HepG2 (cell line): Measurements from ENCODE around the gene PNRC1. TPM values are rescaled to one million over a fixed set of nuclear protein-coding genes. Genes with fewer than 3 reads are reported as not detected.

Experiments
- ATF7-NPFF ChIP-seq: sonication (generic); formaldehyde crosslinking; IDR thresholded peaks from 2 replicates; pipeline ENCODE4 v1.8.1; 2023; ENCODE audit warnings: mild to moderate bottlenecking, low read depth, missing genetic modification reagents, moderate library complexity
- HOXA3 ChIP-seq: sonication (generic); formaldehyde crosslinking; IDR thresholded peaks from 2 replicates; pipeline ENCODE4 v1.5.0; 2020; ENCODE audit warnings: missing genetic modification reagents
- MAZ ChIP-seq, 2 experiments: sonication (generic) in 1 of 2; formaldehyde crosslinking in 1 of 2; IDR thresholded peaks; 2 replicates each; pipeline versions ENCODE4 v1.5.0 to v1.6.1; 2012 to 2020; ENCODE audit warnings: low read depth in 2 of 2, mild to moderate bottlenecking in 2 of 2, borderline replicate concordance in 1 of 2, improper control_type of control experiment in 1 of 2, low read length in 1 of 2, missing genetic modification reagents in 1 of 2, moderate library complexity in 1 of 2
- SAP130 ChIP-seq: IDR thresholded peaks from 2 replicates; pipeline ENCODE4 v1.6.1; 2016; ENCODE audit warnings: low read depth
- SOX5 ChIP-seq: IDR thresholded peaks from 2 replicates; pipeline ENCODE4 v1.6.1; 2016; ENCODE audit warnings: borderline replicate concordance
- ZMYM4 ChIP-seq: sonication (generic); formaldehyde crosslinking; IDR thresholded peaks from 2 replicates; pipeline ENCODE4 v1.8.1; 2023; ENCODE audit warnings: mild to moderate bottlenecking, missing genetic modification reagents
- ZNF263 ChIP-seq: sonication (generic); formaldehyde crosslinking; IDR thresholded peaks from 2 replicates; pipeline ENCODE4 v1.4.0; 2020; ENCODE audit warnings: missing genetic modification reagents
- ZNF776 ChIP-seq: sonication (generic); formaldehyde crosslinking; IDR thresholded peaks from 2 replicates; pipeline ENCODE4 v1.4.0; 2020; ENCODE audit warnings: mild to moderate bottlenecking, missing genetic modification reagents
- ZSCAN22 ChIP-seq: sonication (generic); formaldehyde crosslinking; IDR thresholded peaks from 2 replicates; pipeline ENCODE4 v1.4.0; 2020; ENCODE audit warnings: mild to moderate bottlenecking, missing genetic modification reagents
- polyA plus RNA-seq, 8 experiments: library from polyadenylated mRNA; depleted of rRNA in 3 of 8; stranded (reverse) in 7 of 8; unstranded in 1 of 8; fragments of >200 nt; fragmentation: Illumina TruSeq in 4 of 8; extraction: Trizol in 4 of 8; gene quantifications; 2 replicates each; pipeline versions ENCODE4 v1.2.1 to v1.2.3, GENCODE V29; 2011 to 2016; ENCODE audit warnings: low read depth in 4 of 8, missing spikeins in 1 of 8, mixed read lengths in 1 of 8; ENCODE audit not compliant: insufficient read depth in 1 of 8
- total RNA-seq, 5 experiments: library from RNA; depleted of rRNA; stranded (reverse); fragments of >200 nt; fragmentation: Illumina TruSeq; extraction: Trizol; gene quantifications; 2 replicates each; pipeline ENCODE4 v1.2.3, GENCODE V29; 2016; ENCODE audit warnings: low read depth in 1 of 5
- TF ChIP-seq, protein P1 (sequence below): IDR thresholded peaks from 2 replicates; pipeline ENCODE4 v1.6.1; 2016; ENCODE audit warnings: missing compliant biosample characterization, missing genetic modification reagents, borderline replicate concordance
- TF ChIP-seq, protein P2 (sequence below): sonication (generic); formaldehyde crosslinking; IDR thresholded peaks from 2 replicates; pipeline ENCODE4 v1.4.0; 2020; ENCODE audit warnings: missing genetic modification reagents
- TF ChIP-seq, protein P3 (sequence below): sonication (generic); formaldehyde crosslinking; IDR thresholded peaks from 2 replicates; pipeline ENCODE4 v1.5.0; 2020; ENCODE audit warnings: mild to moderate bottlenecking, missing genetic modification reagents, borderline replicate concordance
- TF ChIP-seq, protein P4 (sequence below): sonication (generic); formaldehyde crosslinking; IDR thresholded peaks from 2 replicates; pipeline ENCODE4 v1.5.1; 2020; ENCODE audit warnings: mild to moderate bottlenecking, missing genetic modification reagents, moderate library complexity
- TF ChIP-seq, protein P5 (sequence below): IDR thresholded peaks from 2 replicates; pipeline ENCODE4 v1.6.1; 2012; ENCODE audit warnings: inconsistent platforms

PNRC1 gene
- total and polyA plus RNA-seq, 2 of the 13 experiments (the other 11 are each of a cell fraction or from before 2014, with no cell fraction given), result 17.6 to 36.0 TPM

DNA sequence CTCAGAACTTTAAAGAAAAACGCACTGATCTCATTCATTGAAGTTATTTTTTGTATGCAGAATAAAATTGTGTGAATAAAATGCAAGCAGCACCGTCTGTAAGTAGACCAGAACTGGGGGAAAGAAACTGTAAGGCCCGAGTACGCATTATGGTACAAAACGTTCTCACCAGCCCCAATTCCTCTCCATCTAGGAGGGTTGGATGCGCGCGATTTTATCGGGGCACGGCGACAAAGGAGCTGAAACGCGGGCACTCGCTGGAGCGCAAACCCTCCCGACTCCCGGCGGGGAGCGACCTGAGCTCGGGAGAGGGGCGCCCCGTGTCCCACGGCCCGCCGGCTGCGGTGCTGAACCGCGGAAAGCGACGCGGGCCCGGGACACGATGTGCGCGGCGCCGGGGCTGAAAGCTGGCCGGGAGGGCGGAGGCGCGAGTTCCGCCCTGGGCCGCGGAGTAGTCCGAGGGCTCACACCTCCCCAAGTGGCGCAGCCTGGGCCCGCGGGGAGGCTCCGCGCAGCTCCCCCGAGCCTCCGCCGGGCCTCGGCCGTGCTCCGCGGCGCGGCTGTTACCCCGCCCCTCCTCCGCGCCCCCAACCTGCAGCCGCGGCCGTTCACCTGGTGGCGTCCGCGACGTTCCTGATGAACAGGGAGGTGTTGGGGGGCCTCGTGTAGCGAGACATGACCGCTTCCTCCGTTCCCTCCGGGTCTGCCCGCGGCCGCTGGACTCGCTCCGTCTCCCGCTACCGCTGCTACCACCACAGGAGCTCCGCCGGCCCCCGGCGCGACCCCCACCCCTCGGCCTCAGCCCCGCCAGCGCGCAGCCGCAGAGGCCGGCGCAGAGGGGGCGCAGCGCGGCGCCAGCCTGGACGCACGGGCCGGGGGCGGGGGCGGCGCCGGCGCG lies 36.9 kb downstream of the PNRC1 start, which contains the start of gene SRSF12 (continued):
- TF ChIP-seq, protein P1, sequence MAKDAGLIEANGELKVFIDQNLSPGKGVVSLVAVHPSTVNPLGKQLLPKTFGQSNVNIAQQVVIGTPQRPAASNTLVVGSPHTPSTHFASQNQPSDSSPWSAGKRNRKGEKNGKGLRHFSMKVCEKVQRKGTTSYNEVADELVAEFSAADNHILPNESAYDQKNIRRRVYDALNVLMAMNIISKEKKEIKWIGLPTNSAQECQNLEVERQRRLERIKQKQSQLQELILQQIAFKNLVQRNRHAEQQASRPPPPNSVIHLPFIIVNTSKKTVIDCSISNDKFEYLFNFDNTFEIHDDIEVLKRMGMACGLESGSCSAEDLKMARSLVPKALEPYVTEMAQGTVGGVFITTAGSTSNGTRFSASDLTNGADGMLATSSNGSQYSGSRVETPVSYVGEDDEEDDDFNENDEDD (CRISPR knock-in tag), result peak; percentile 36; the same call in 1 of the 2 replicates
- peak; percentile 65; the same call in 1 of the 2 replicates for TF ChIP-seq HOXA3
- no peak for TF ChIP-seq ZSCAN22 (CRISPR knock-in tag)
- TF ChIP-seq MAZ (IDR thresholded peaks at IDR 0.05; ENCODE audit: borderline replicate concordance, low read depth, low read length), result no peak
- peak; percentile 68; the same call in 1 of the 2 replicates for TF ChIP-seq MAZ (CRISPR knock-in tag; IDR thresholded peaks at IDR 0.05; ENCODE audit: low read depth)
- TF ChIP-seq, protein P2, sequence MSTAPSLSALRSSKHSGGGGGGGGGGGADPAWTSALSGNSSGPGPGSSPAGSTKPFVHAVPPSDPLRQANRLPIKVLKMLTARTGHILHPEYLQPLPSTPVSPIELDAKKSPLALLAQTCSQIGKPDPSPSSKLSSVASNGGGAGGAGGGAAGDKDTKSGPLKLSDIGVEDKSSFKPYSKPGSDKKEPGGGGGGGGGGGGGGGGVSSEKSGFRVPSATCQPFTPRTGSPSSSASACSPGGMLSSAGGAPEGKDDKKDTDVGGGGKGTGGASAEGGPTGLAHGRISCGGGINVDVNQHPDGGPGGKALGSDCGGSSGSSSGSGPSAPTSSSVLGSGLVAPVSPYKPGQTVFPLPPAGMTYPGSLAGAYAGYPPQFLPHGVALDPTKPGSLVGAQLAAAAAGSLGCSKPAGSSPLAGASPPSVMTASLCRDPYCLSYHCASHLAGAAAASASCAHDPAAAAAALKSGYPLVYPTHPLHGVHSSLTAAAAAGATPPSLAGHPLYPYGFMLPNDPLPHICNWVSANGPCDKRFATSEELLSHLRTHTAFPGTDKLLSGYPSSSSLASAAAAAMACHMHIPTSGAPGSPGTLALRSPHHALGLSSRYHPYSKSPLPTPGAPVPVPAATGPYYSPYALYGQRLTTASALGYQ (CRISPR knock-in tag), result 0 out of 2 replicates have a peak, but pooled peaks have one; percentile 24
- TF ChIP-seq, protein P3, sequence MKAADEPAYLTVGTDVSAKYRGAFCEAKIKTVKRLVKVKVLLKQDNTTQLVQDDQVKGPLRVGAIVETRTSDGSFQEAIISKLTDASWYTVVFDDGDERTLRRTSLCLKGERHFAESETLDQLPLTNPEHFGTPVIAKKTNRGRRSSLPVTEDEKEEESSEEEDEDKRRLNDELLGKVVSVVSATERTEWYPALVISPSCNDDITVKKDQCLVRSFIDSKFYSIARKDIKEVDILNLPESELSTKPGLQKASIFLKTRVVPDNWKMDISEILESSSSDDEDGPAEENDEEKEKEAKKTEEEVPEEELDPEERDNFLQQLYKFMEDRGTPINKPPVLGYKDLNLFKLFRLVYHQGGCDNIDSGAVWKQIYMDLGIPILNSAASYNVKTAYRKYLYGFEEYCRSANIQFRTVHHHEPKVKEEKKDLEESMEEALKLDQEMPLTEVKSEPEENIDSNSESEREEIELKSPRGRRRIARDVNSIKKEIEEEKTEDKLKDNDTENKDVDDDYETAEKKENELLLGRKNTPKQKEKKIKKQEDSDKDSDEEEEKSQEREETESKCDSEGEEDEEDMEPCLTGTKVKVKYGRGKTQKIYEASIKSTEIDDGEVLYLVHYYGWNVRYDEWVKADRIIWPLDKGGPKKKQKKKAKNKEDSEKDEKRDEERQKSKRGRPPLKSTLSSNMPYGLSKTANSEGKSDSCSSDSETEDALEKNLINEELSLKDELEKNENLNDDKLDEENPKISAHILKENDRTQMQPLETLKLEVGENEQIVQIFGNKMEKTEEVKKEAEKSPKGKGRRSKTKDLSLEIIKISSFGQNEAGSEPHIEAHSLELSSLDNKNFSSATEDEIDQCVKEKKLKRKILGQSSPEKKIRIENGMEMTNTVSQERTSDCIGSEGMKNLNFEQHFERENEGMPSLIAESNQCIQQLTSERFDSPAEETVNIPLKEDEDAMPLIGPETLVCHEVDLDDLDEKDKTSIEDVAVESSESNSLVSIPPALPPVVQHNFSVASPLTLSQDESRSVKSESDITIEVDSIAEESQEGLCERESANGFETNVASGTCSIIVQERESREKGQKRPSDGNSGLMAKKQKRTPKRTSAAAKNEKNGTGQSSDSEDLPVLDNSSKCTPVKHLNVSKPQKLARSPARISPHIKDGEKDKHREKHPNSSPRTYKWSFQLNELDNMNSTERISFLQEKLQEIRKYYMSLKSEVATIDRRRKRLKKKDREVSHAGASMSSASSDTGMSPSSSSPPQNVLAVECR (CRISPR knock-in tag), result peak; percentile 54; the same call in 1 of the 2 replicates
- TF ChIP-seq ZNF776 (CRISPR knock-in tag), result peak; percentile 59; the same call in 1 of the 2 replicates
- TF ChIP-seq, protein P4, sequence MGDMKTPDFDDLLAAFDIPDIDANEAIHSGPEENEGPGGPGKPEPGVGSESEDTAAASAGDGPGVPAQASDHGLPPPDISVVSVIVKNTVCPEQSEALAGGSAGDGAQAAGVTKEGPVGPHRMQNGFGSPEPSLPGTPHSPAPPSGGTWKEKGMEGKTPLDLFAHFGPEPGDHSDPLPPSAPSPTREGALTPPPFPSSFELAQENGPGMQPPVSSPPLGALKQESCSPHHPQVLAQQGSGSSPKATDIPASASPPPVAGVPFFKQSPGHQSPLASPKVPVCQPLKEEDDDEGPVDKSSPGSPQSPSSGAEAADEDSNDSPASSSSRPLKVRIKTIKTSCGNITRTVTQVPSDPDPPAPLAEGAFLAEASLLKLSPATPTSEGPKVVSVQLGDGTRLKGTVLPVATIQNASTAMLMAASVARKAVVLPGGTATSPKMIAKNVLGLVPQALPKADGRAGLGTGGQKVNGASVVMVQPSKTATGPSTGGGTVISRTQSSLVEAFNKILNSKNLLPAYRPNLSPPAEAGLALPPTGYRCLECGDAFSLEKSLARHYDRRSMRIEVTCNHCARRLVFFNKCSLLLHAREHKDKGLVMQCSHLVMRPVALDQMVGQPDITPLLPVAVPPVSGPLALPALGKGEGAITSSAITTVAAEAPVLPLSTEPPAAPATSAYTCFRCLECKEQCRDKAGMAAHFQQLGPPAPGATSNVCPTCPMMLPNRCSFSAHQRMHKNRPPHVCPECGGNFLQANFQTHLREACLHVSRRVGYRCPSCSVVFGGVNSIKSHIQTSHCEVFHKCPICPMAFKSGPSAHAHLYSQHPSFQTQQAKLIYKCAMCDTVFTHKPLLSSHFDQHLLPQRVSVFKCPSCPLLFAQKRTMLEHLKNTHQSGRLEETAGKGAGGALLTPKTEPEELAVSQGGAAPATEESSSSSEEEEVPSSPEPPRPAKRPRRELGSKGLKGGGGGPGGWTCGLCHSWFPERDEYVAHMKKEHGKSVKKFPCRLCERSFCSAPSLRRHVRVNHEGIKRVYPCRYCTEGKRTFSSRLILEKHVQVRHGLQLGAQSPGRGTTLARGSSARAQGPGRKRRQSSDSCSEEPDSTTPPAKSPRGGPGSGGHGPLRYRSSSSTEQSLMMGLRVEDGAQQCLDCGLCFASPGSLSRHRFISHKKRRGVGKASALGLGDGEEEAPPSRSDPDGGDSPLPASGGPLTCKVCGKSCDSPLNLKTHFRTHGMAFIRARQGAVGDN, result peak; percentile 82
- TF ChIP-seq ZNF263, result 0 out of 2 replicates have a peak, but pooled peaks have one; percentile 11
- peak; percentile 51; the same call in 1 of the 2 replicates for TF ChIP-seq ZMYM4
- no peak for TF ChIP-seq ATF7-NPFF (CRISPR knock-in tag)
- no peak for TF ChIP-seq SOX5 (CRISPR knock-in tag)
- TF ChIP-seq SAP130 (CRISPR knock-in tag), result peak; percentile 20; the same call in 1 of the 2 replicates
- TF ChIP-seq, protein P5, sequence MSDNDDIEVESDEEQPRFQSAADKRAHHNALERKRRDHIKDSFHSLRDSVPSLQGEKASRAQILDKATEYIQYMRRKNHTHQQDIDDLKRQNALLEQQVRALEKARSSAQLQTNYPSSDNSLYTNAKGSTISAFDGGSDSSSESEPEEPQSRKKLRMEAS, result peak; percentile 55
